Measurements from ENCODE around the gene GRID2. TPM values are rescaled to one million over a fixed set of nuclear protein-coding genes. Genes with fewer than 3 reads are reported as not detected.

Gene GRID2
- total RNA-seq, 1 experiment from 2014 or later, result not detected

DNA sequence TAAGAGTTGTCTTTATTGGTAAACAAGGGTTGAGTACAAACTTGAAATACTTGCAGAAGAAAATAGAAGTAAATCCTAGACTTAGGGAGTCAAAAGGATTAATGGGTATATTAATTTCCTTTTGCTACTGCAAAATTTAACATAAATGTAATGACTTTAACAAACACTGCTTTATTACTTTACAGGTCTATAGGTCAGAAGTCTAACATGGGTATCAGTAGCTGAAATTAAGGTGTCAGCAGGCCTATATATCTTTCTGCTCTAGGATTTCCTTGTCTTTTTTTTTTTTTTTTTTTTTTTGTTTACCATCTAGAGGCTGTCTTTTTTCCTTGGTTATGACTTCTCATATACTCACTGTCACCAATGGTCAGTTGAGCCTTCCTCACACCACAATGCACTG, 220.4 kb downstream of the GRID2 start:
- DNase-seq (ENCODE audit: low spot score), result no peak

DNA sequence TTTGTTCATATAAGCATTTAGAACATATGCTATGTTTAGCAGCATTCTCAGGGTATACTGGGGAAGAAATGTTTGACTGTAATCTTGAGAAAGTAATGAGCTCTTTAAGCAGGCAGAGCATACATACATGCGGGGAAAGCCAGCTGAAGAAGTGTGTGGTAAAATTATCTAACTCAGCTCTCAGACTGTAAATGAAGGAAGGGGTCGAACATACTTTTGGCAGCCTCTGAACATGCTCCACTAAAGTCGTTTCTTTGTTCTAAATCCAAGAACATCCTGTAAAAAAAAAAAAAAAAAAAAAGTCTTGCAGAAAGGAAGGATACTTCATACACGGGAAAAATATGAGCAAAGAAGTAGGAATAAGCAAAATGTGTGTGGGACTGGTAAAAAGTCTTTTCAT, 224.8 kb downstream of the GRID2 start:
- no peak for DNase-seq (ENCODE audit: low spot score)

DNA sequence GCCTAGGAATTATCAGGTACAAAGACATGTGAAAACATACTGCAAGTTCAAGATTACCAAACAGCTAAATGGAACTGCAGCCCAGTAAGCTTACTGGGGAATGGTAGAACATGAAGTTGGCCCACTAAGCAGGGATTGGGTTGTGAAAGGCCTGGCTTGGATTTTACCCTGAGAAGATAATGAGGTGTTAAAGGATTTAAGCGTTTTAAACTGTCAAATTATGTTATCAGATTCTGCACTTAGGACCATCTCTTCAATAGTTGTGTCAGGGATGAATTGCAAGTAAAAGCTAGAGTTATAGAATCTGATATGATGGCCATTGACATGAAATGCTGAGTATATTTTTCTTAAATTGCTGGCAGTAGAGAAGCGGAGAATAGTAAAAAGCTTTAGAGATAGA, 225.7 kb downstream of the GRID2 start:
- no peak for DNase-seq (ENCODE audit: low spot score)

DNA sequence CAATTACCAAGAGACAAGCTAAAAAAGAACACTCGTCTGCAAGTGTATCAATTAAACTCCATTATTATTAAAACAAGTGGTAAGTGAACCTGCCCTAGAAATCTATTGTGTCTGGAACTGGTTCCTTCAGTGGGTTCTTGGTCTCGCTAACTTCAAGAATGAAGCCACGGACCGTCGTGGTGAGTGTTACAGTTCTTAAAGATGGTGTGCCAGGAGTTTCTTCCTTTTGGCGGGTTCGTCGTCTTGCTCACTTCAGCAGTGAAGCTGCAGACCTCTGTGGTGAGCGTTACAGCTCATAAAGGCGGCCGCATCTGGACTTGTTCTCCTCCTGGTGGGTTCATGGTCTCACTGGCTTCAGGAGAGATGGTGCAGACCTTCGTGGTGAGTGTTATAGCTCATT, 231.8 kb downstream of the GRID2 start:
- no peak for DNase-seq (ENCODE audit: low spot score)

DNA sequence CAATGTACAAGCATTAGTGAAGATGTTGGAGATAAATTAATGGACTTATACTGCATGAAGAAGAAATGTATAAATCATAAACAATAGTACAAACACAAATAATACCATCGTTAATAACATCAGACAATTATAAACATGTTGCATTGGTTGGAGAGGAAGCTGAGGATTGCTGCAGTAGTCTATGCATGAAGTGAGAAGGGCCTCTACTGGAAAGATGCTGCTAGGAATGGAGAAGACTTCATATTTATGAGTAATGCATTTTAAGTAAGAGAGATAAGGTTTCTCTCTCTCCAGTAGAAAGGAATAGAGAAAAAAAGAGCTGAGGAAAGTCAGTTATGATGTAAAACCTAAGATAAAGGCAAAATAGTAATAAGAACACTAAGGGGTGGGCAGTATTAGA, 247.8 kb downstream of the GRID2 start:
- DNase-seq (ENCODE audit: low spot score), result no peak

DNA sequence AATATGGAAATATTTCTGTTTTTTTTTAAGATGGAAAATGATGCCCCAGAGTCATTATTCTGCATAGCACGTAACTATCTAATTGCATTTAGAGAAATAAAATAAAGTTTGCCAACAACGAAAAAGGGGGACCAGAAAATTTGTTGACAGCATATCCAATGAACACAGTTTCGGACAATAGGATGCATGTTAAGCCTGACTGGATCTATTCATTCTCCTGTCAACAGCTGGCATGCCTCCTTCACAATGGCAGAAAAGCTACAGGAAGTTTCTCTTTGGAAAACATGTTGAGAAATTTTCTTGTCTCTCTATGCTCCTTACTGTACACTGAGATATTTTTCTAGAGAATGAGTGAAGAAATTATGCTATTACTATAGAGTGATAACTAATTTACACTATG, 262.5 kb downstream of the GRID2 start:
- no peak for DNase-seq (ENCODE audit: low spot score)

DNA sequence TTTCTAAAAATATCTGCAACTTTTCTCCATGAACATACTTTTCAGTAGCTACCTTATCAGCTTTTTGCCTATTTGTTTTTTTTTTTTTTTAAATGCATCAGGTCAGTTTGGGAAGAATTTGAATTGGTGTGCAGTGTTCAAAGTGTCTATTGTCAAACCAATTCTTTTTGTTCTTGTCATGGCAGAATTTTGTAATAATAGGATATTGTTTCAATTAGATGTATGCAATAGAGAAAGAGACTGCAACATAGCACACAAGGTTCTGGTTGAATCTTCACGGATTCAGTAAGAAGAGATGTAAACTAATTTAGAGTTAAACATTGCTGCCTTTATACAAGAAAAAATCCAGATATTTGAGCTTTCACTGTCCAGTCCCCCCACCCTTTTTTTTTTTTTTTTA, 277.1 kb downstream of the GRID2 start:
- DNase-seq (ENCODE audit: low spot score), result no peak

DNA sequence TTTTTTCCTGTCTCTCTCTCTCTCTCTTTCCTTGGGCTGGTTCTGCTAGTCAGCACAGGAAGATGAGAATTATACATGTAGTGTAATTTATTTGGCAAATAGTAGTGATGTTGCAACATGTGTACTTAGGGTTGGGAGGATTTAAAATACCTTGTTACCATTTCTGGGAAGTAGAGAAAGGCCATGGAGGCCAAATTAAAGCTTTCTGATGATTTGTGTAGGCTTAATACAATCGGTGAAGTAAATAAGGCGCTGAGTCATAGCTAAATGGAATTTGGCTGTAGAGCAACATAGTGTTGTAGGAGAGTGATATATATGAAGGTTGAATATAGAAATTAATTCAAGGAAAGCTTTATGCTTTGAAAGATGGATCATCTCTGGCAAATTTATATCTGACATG, 295.3 kb downstream of the GRID2 start:
- DNase-seq (ENCODE audit: low spot score), result peak; percentile 4

DNA sequence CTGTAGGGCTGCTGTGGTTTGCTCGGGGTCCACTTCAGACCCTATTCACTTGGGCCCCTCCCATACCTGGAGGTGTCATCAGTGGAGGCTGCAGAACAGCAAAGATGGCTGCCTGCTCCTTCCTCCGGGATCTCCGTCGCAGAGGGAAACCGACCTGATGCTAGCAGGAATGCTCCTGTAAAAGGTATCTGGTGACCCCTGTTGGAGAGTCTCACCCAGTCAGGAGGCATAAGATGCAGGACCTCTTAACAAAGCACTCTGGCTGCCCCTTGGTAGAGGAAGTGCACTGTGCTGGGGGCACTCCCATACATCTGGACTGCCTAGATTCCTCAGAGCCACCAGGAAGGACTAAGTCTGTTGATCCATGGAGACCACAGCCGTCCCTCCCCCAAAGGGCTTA, 296.9 kb downstream of the GRID2 start:
- DNase-seq (ENCODE audit: low spot score), result peak; percentile 2

DNA sequence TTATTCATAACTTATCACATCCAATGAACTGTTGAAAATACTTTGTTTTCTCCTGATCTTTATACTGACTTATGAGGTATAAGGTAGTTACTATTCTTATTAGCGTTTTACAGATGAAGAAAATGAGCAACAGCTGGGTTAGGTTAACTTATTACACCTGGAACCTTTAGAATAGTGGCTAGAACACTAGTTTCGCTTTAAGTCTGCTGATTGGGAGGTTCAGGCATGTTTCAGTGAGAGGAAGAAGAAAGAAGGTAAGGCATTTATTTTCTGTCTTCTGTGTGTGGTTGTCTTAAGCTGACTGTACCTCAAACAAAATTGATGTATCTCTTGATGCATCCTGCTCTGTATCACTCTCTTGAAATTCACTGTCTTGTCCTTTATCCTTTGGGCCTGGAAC, 302.5 kb downstream of the GRID2 start:
- no peak for DNase-seq (ENCODE audit: low spot score)

DNA sequence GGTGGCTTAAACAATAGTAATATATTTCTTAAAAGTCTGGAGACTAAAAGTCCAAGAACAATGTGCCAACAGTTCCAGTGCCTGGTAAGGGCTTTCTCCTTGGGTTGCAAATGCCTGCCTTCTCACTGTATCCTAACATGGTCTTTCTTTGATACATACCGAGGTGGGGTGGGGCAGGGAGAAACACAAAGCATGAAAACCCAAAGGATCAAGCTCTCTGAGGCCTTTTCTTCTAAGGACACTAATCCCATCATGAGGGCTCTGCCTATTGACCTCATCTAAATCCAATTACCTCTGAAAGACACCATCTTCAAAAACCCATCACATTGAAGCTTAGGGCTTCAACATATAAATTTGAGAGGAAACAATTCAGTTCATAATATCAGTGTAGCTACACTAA, 311.3 kb downstream of the GRID2 start:
- no peak for DNase-seq (ENCODE audit: low spot score)

DNA sequence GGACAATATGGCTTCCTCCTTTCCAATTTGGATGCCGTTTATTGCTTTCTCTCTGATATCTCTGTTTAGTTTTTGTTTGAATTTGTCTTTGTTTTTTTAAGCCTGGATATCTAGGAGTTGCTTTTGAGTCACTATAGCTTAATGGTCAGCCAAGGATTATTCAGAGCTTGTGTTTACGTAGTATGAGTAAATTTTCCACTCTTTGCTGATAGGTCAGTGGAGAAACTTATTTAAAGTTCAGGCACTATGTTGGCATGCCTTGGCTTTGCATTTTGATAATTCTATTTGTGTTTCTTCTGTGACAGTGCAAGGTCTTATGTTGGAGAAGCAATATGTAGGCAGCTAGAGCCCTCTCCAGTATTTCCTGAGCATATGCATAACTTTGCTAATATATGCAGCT, 315.2 kb downstream of the GRID2 start:
- no peak for DNase-seq (ENCODE audit: low spot score)

DNA sequence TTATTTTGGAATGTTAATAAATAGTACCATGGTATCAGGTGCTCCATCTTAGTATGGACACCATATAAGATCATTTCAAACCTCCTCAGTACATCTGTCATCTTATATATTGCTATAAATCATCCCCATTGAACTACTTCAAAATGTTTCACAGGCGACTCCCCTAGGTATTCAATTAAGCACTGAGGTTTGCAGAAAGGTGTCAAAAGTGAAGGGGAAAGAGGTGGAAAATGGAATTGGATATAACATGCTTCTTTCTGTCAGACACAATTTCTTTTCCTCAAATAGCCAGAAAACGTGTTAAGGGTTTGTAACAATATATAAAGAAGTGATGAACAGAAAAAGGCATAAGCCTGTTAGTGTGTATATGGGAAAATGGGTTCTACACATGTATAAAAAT, 325.5 kb downstream of the GRID2 start:
- no peak for DNase-seq (ENCODE audit: low spot score)

DNA sequence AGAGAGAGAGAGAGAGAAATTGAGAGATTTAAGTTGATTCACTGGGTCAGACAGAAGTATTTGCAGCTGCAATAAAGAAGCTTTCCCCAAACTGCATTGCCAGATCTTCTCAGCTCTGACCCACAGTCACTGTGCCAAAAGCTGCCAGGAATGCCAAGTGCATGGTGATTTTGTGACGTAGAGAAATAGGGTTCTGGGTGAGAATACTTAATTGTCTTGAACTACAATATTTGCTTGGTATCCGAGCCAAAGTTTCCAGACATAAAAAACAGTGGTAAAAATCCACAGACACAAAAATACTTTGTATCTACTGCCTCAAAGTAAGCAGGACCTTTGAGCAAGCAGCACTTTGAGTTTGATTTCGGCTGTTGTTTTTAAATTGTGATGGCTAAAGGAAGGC, 331.1 kb downstream of the GRID2 start:
- DNase-seq (ENCODE audit: low spot score), result no peak

DNA sequence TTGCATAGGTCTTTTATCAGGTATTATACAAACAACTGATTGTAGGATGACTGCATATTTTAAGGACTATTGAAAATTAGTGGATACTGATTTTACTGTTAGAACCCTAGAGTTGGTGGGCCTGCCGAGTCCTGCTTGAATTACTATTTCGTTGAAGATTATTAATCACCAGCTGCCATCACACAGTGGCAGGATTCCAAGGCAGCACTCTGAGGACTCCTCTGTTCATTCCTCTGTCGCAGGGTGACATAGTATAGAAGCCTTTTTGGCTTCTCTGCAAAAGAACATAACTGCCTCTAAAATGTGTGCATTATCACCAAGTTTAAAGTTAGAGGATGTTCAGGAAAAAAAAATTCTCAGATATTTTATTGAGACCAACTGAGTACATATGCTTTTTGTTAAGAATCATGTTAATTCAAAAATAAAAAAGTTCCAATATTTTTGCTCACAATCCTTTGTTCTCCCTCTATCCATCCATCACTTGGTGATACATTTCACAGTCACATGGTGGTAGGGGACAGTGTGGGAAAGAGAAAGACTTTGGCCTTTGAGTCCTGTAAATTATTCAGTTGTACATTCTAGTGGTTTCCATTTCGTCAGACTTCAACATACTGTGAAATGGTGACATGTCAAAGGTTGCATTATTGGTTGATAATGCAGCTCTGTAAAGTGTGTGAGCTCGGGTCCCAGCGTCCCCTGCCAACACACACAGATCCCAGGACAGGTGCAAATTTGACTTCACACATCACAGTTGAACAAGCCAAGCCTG, 332.5 kb downstream of the GRID2 start:
- no peak for DNase-seq (ENCODE audit: low spot score)

DNA sequence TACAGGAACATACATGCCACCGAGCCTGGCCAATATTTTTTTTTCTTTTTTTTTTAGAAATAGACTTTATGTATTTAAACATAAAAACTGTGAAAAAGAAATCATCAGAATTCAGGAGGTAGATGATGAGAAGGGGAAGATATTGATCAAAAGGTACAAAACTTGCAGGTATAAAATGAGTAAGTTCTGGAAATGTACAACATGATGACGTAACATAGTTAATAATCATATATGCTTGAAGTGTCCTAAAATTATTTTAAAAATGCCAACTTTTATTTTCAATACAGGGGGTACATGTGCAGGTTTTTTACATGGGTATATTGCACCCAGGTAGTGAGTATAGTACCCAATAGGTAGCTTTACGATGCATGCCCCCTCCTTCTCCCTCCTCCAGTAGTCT, 337.6 kb downstream of the GRID2 start:
- no peak for DNase-seq (ENCODE audit: low spot score)

DNA sequence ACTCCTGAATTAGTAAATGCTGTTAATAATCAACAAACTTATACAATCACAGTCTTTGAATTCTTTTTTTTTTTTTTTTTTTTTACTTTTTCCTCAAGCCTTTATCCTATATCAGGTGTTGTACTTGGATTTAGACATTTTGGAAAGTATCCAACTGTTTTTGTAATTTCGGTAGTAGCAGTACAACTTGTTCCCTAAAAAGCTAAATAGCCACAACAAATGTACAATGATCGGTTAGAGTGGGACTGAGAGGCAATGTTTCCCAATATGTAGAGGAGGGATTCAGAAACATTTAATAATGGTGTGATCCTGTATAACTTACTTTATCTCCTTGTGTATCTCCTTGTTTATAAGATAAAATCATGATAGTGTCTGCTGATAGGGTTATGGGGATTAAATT, 343.1 kb downstream of the GRID2 start:
- no peak for DNase-seq (ENCODE audit: low spot score)

DNA sequence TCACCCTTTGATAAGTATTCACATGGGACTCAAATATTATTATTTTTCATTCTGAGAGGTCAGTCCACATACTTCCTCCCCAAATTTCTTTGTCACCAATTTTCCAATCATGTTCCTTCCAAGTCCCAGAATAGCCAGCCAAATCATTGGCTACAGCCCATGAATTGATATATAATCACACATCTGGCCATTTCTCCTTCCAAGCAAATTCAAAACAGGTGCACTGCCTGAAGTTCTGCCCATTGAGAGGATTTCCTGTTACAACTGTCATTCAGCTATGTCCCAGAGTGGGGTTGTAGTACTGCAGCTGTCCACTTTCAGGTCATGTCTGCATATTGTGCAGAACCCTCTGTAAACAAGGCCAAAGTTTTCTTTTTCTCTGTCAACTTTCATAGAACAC, 347.8 kb downstream of the GRID2 start:
- DNase-seq (ENCODE audit: low spot score), result no peak

DNA sequence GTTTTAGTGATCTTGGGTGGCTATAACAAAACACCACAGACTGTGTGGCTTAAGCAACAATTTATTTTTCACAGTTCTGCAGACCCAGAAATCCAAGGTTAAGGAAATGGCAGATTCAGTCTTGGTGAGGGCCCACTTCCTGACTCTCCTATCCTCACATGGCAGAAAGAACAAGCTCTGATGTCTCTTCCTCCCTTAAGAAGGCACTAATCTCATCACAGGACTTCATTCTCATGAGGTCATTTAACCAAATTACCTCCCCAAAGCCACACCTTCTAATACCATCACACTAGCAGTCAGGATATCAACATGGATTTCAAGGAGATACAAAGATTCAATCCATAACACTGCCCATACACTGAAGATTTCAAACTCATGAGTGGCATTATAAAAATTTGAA, 350.3 kb downstream of the GRID2 start:
- no peak for DNase-seq (ENCODE audit: low spot score)

DNA sequence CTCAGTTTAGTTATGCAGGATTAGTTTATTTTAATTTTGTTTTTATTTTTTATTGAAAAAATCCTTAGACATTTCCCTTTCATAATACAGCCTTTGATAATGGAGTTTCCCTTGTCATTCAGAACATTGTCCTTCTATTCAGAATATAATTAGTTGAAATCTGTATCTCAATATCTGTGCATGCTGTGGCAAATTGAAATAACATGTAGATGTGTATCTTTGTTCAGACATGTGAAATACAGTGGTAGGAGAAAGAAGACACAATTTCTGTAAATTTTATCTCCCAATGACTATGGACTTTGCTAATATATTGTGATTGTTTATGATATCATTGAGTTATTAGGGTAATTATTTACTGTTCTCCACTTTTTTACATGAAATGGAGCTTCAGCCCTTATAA, 353.9 kb downstream of the GRID2 start:
- no peak for DNase-seq (ENCODE audit: low spot score)

DNA sequence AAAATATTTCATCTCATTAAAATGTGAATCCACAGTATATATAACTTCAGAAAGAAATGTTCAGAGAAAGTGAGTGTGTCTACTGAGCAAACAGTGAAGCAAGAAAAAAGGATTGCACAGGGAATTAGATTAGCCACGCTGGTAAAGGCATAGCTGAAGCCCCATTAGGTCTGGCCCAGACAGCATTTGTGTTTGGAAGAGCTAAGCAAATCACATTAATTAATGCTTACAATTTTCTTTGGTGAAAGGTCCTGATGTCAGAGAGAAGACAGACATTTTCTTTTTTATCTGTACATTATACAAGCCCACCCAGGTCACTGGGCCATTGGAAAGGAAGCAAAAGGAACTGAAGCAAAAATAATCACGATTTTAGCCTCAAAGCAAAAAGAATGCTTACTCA, 354.6 kb downstream of the GRID2 start:
- DNase-seq (ENCODE audit: low spot score), result no peak

DNA sequence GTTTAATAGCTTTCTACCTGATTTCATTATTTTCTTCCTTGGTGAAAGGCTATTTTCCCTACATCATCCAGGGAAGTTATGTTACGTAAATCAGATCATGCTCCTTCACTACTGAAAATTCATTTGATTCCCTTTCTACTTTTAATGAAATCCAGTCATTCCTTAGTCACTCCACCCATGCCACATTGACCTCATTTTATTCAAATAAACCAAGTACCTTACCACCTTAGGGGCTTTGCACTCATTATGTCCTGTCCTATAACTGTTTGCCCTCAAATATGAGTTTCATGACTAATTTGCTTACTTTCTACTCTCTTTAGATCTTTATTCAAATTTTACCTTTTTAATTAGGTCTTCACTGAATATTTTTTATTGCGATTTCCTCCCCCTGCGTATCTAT, 374.0 kb downstream of the GRID2 start:
- DNase-seq (ENCODE audit: low spot score), result no peak

DNA sequence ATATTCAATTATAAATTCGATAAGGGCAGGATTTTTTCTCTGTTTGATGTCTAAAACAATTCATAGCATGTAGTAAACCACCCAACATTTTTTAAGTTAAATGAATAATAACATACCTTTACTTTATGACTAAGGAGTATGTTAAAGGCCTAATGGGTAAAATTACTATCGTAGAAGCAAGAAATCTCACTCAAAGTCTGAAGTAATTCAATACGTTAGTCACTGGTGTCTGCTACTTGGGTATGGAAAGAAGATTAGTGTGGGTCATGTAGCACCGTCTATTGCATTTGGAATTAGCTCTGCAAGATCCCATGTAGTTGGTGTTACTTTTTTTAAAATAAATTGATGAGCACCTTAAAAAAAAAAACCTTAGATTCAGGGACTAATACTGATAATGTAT, 374.5 kb downstream of the GRID2 start:
- DNase-seq (ENCODE audit: low spot score), result no peak

DNA sequence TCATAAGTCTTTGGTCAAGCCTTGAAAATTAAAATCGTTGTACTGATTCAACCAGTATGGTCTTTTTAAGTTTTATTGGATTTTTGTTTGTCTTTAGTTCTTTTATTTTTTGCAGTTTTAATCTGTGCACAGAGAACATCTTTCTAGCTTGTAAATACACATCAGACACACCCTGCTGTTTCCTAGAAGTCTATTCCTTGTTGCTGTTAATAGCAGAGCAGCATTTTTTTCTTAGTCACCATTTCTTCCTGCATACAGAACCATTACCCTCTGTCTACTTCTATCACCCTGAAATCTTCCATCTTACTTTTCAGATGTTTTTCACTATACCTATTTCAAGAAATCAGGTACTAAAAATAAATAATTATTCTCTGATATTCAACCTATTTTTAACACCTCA, 375.4 kb downstream of the GRID2 start:
- DNase-seq (ENCODE audit: low spot score), result no peak
